Uterus (tissue), 4 donors: ENCODE data around the gene EPGN. TPM values are rescaled to one million over a fixed set of nuclear protein-coding genes. Genes with fewer than 3 reads are reported as not detected.

ENCODE experiments used
- DNase-seq, 2 donors: peaks; one replicate each; pipeline ENCODE4 v3.0.0-alpha.2; 2019 to 2020
- H3K27ac ChIP-seq, 2 donors: fragments of 200-600 bp; sonication (generic); 1 replicate in 1 of 2; 2 replicates in 1 of 2; pipeline ENCODE4 v1.5.1; 2016 to 2018
- H3K27me3 ChIP-seq, 2 donors: fragments of 200-600 bp; sonication (generic); one replicate each; pipeline ENCODE4 v1.5.1; 2018 to 2019; ENCODE audit warnings: control low read depth in 1 of 2
- H3K36me3 ChIP-seq, 2 donors: fragments of 200-600 bp; sonication (generic); one replicate each; pipeline ENCODE4 v1.5.1; 2019; ENCODE audit warnings: control low read depth in 1 of 2
- H3K4me1 ChIP-seq, 2 donors: fragments of 200-600 bp; sonication (generic); one replicate each; pipeline ENCODE4 v1.5.1; 2018 to 2019; ENCODE audit warnings: control low read depth in 1 of 2
- H3K4me3 ChIP-seq, 2 donors: fragments of 200-600 bp; sonication (generic); 1 replicate in 1 of 2; 2 replicates in 1 of 2; pipeline ENCODE4 v1.5.1; 2018 to 2019; ENCODE audit warnings: mild to moderate bottlenecking in 1 of 2
- H3K9me3 ChIP-seq, 2 donors: fragments of 200-600 bp; sonication (generic); one replicate each; pipeline ENCODE4 v1.5.1; 2019; ENCODE audit warnings: control low read depth in 1 of 2
- CTCF ChIP-seq, 4 experiments: fragments of 200-600 bp in 2 of 4; fragments of 450-650 bp in 2 of 4; sonication (generic) in 2 of 4; IDR thresholded peaks; one replicate each; pipeline ENCODE4 v1.5.1; 2016 to 2019; ENCODE audit warnings: antibody characterized with exemption in 4 of 4, mild to moderate bottlenecking in 2 of 4, moderate library complexity in 1 of 4
- POLR2A ChIP-seq, 2 donors: fragments of 450-650 bp; IDR thresholded peaks; one replicate each; pipeline ENCODE4 v1.6.1; 2016; ENCODE audit warnings: antibody characterized with exemption in 2 of 2, mild to moderate bottlenecking in 1 of 2, moderate library complexity in 1 of 2
- intact Hi-C: fragments of 100-400 bp; cut with DNase I; formaldehyde crosslinking; loops from one replicate; pipeline ENCODE4 v1.15.1; 2023; ENCODE audit warnings: low total_unique reads
- total RNA-seq, 4 donors: library from RNA; depleted of rRNA in 3 of 4; stranded (reverse); fragments of >200 nt in 3 of 4; gene quantifications; one replicate each; pipeline versions ENCODE4 v1.1.0 to v1.2.4, GENCODE V29; 2014 to 2023
- donor health status: DM: yes; HTN: yes; CAD: no.

Gene EPGN
- total RNA-seq = under 1 TPM in 2 of 4 donors, not detected in 2; 0.26 to 0.61 TPM

GRCh38 chr4:74308215-74308614 is at the start of gene EPGN:
Gene EPGN, plus strand, starts transcription at chr4:74308470. Its CDS starts 64 bp downstream, at chr4:74308534.
- intact Hi-C loops = no loop called here

GRCh38 chr4:74258963-74259362 is 49.3 kb upstream of the EPGN start:
- H3K36me3 ChIP-seq = no peaks in the 10 kb centered on the region
- no peaks in the 10 kb centered on the region for H3K4me1 ChIP-seq
- peaks cover 0 to 2% of the 10 kb centered on the region in 2 donors for H3K9me3 ChIP-seq
- H3K4me3 ChIP-seq = no peak overlapping the region
- TF ChIP-seq POLR2A (IDR thresholded peaks at IDR 0.05) = no peak
- no peak for TF ChIP-seq CTCF (IDR thresholded peaks at IDR 0.05)
- no peak overlapping the region for H3K27ac ChIP-seq
- no peak for DNase-seq
- no peaks in the 10 kb centered on the region for H3K27me3 ChIP-seq
- intact Hi-C loops = no loop called here

More at GRCh38 chr4:74308215-74308614, at the start of gene EPGN:
- Histone ChIP-seq H3K4me3 (no peak within 1 kb of the TSS), H3K4me1 (no peaks in the 10 kb centered on the region), H3K36me3 (no peaks in the 10 kb centered on the region), H3K27ac (no peak within 1 kb of the TSS), H3K27me3 (no peaks in the 10 kb centered on the region), H3K9me3 (no peaks in the 10 kb centered on the region)
- no peak for TF ChIP-seq POLR2A (IDR thresholded peaks at IDR 0.05)
- TF ChIP-seq CTCF (IDR thresholded peaks at IDR 0.05) = no peak
- no peak for DNase-seq

- Histone ChIP-seq H3K9me3 (no peaks in the 10 kb centered on the region), H3K36me3 (no peaks in the 10 kb centered on the region), H3K4me1 (no peaks in the 10 kb centered on the region), H3K4me3 (no peak overlapping the region), H3K27me3 (no peaks in the 10 kb centered on the region), H3K27ac (no peak overlapping the region)
- TF ChIP-seq CTCF (IDR thresholded peaks at IDR 0.05) (no peak), POLR2A (IDR thresholded peaks at IDR 0.05) (no peak)
- intact Hi-C loops = no loop called here
- DNase-seq = no peak
These were observed 48.2 kb upstream of the EPGN start for GRCh38 chr4:74260036-74260435.

GRCh38 chr4:74262522-74262921 is 45.7 kb upstream of the EPGN start:
- Histone ChIP-seq H3K36me3 (no peaks in the 10 kb centered on the region), H3K27ac (no peak overlapping the region), H3K27me3 (no peaks in the 10 kb centered on the region), H3K9me3 (no peaks in the 10 kb centered on the region), H3K4me3 (no peak overlapping the region), H3K4me1 (no peaks in the 10 kb centered on the region)
- intact Hi-C loops = no loop called here
- DNase-seq = no peak
- no peak for TF ChIP-seq CTCF (IDR thresholded peaks at IDR 0.05)
- no peak for TF ChIP-seq POLR2A (IDR thresholded peaks at IDR 0.05)

- H3K36me3 ChIP-seq = no peaks in the 10 kb centered on the region
- intact Hi-C loops = no loop called here
- H3K4me1 ChIP-seq = no peaks in the 10 kb centered on the region
- TF ChIP-seq POLR2A (IDR thresholded peaks at IDR 0.05) (no peak), CTCF (IDR thresholded peaks at IDR 0.05) (no peak)
- no peak overlapping the region for H3K27ac ChIP-seq
- no peaks in the 10 kb centered on the region for H3K9me3 ChIP-seq
- H3K27me3 ChIP-seq = no peaks in the 10 kb centered on the region
- H3K4me3 ChIP-seq = no peak overlapping the region
- no peak for DNase-seq
These were observed 44.7 kb upstream of the EPGN start for GRCh38 chr4:74263551-74263950.
